H1 (cell line): ENCODE results near the gene MCCD1. TPM values are rescaled to one million over a fixed set of nuclear protein-coding genes. Genes with fewer than 3 reads are reported as not detected.
A peak's percentile ranks its signal among the peaks of the same experiment; 100 is the strongest.

Source experiments
- CTCF ChIA-PET: fragments of 300-600 bp; sonication (Branson Sonifier 250); formaldehyde crosslinking; loops from one replicate; lab custom pipeline; 2021; ENCODE audit not compliant: partially characterized antibody; lab: Charles Lee
- POLR2A ChIA-PET: fragments of 300-600 bp; sonication (Branson Sonifier 250); formaldehyde crosslinking; loops from one replicate; lab custom pipeline; 2021; ENCODE audit warnings: inconsistent platforms; ENCODE audit not compliant: partially characterized antibody; lab: Charles Lee
- DNase-seq, 2 experiments: peaks; one replicate each; pipeline versions ENCODE4 v3.0.0 to v3.0.0-alpha.2; 2010 to 2022; ENCODE audit warnings: low spot score in 2 of 2, low read depth in 1 of 2, mixed read lengths in 1 of 2
- FAIRE-seq: peaks from 2 replicates; lab custom pipeline; 2011; peaks lifted over from hg19 to GRCh38; lab: Jason Lieb, UNC
- H2AFZ ChIP-seq: 2 replicates; pipeline ENCODE4 v1.8.1; 2012; ENCODE audit warnings: low read length, inconsistent platforms
- H2AK5ac ChIP-seq: 2 replicates; pipeline ENCODE4 v1.6.1; 2013; ENCODE audit warnings: low read depth, low read length
- H2BK120ac ChIP-seq: replicated peaks from 2 replicates; pipeline ENCODE3; 2013; ENCODE audit warnings: low read depth, low read length, inconsistent platforms
- H2BK12ac ChIP-seq: 2 replicates; pipeline ENCODE4 v1.6.1; 2013; ENCODE audit warnings: low read depth, low read length
- H2BK15ac ChIP-seq: 2 replicates; pipeline ENCODE4 v1.6.1; 2013; ENCODE audit warnings: low read length
- H2BK20ac ChIP-seq: 2 replicates; pipeline ENCODE4 v1.6.1; 2013; ENCODE audit warnings: low read length
- H2BK5ac ChIP-seq: 2 replicates; pipeline ENCODE4 v1.6.1; 2013; ENCODE audit warnings: low read depth, low read length
- H3K14ac ChIP-seq: 2 replicates; pipeline ENCODE4 v1.6.1; 2013; ENCODE audit warnings: inconsistent platforms; ENCODE audit not compliant: insufficient read length
- H3K18ac ChIP-seq: 2 replicates; pipeline ENCODE4 v1.6.1; 2013; ENCODE audit warnings: low read length; ENCODE audit errors: extremely low read depth
- H3K23ac ChIP-seq: 2 replicates; pipeline ENCODE4 v1.6.1; 2013; ENCODE audit warnings: inconsistent platforms; ENCODE audit not compliant: insufficient read length
- H3K23me2 ChIP-seq: 2 replicates; pipeline ENCODE4 v1.6.1; 2013; ENCODE audit warnings: low read depth, low read length
- H3K27ac ChIP-seq: 2 replicates; pipeline ENCODE4 v1.6.1; 2011; ENCODE audit warnings: low read depth, low read length, inconsistent platforms
- H3K27me3 ChIP-seq, 4 experiments: replicated peaks in 1 of 4; 1 replicate in 1 of 4; 2 replicates in 3 of 4; pipeline versions ENCODE4 v1.6.1 to v1.8.1; 2011 to 2013; ENCODE audit warnings: low read length in 3 of 4, mild to moderate bottlenecking in 3 of 4, inconsistent platforms in 2 of 4, mixed read lengths in 2 of 4, moderate library complexity in 1 of 4; ENCODE audit not compliant: control insufficient read depth in 3 of 4, insufficient read depth in 3 of 4; ENCODE audit errors: extremely low read depth in 1 of 4
- H3K36me3 ChIP-seq, 4 experiments: 2 replicates each; pipeline versions ENCODE4 v1.6.1 to v1.8.1; 2011 to 2013; ENCODE audit warnings: mild to moderate bottlenecking in 4 of 4, low read length in 3 of 4, moderate library complexity in 2 of 4, control low read depth in 1 of 4, inconsistent platforms in 1 of 4; ENCODE audit not compliant: insufficient read depth in 4 of 4, control insufficient read depth in 2 of 4
- H3K4ac ChIP-seq: replicated peaks from 2 replicates; pipeline ENCODE3; 2013; ENCODE audit warnings: low read length, low read depth, mixed read lengths, inconsistent platforms; ENCODE audit not compliant: insufficient read length
- H3K4me1 ChIP-seq, 4 experiments: replicated peaks in 1 of 4; 1 replicate in 1 of 4; 2 replicates in 3 of 4; pipeline versions ENCODE4 v1.6.1 to v1.8.1; 2011 to 2013; ENCODE audit warnings: low read length in 3 of 4, inconsistent platforms in 2 of 4, mixed read lengths in 1 of 4; ENCODE audit not compliant: insufficient read depth in 4 of 4, control insufficient read depth in 3 of 4
- H3K4me2 ChIP-seq, 2 experiments: 2 replicates each; pipeline versions ENCODE4 v1.6.1 to v1.8.1; 2011 to 2013; ENCODE audit warnings: low read depth in 2 of 2, low read length in 2 of 2, control low read depth in 1 of 2, inconsistent platforms in 1 of 2, mild to moderate bottlenecking in 1 of 2; ENCODE audit not compliant: insufficient read depth in 1 of 2
- H3K4me3 ChIP-seq, 4 experiments: fragments of 200-600, 300-600 bp in 1 of 4; sonication (generic), shearing (Covaris generic), sonication (Bioruptor Twin) in 1 of 4; 2 replicates each; pipeline versions ENCODE4 v1.5.1 to v1.8.1; 2011 to 2016; ENCODE audit warnings: low read length in 4 of 4, low read depth in 3 of 4, control low read depth in 2 of 4, inconsistent platforms in 2 of 4, mild to moderate bottlenecking in 2 of 4, mixed read lengths in 1 of 4, moderate library complexity in 1 of 4; ENCODE audit not compliant: insufficient read depth in 2 of 4; ENCODE audit errors: extremely low read depth in 1 of 4
- H3K56ac ChIP-seq: replicated peaks from 2 replicates; pipeline ENCODE3; 2013; ENCODE audit warnings: low read depth, mild to moderate bottlenecking, mixed read lengths, low read length, inconsistent platforms; ENCODE audit not compliant: insufficient read length
- H3K79me1 ChIP-seq: 2 replicates; pipeline ENCODE4 v1.6.1; 2013; ENCODE audit warnings: low read depth, low read length, control low read depth
- H3K79me2 ChIP-seq, 2 experiments: 2 replicates each; pipeline versions ENCODE4 v1.6.1 to v1.8.1; 2012 to 2013; ENCODE audit warnings: low read length in 2 of 2, mild to moderate bottlenecking in 2 of 2, inconsistent platforms in 1 of 2; ENCODE audit not compliant: insufficient read depth in 2 of 2, control insufficient read depth in 1 of 2
- H3K9ac ChIP-seq, 4 experiments: replicated peaks in 1 of 4; 1 replicate in 1 of 4; 2 replicates in 3 of 4; pipeline versions ENCODE4 v1.6.1 to v1.8.1; 2011 to 2013; ENCODE audit warnings: low read depth in 3 of 4, low read length in 3 of 4, control low read depth in 2 of 4, mild to moderate bottlenecking in 2 of 4, moderate library complexity in 2 of 4, inconsistent platforms in 1 of 4; ENCODE audit errors: extremely low read depth in 1 of 4
- H3K9me3 ChIP-seq, 2 experiments: 2 replicates each; pipeline versions ENCODE4 v1.6.1 to v1.8.1; 2012 to 2013; ENCODE audit warnings: mild to moderate bottlenecking in 2 of 2, moderate library complexity in 2 of 2, control low read depth in 1 of 2, inconsistent platforms in 1 of 2, low read depth in 1 of 2, low read length in 1 of 2, mixed read lengths in 1 of 2; ENCODE audit not compliant: insufficient read depth in 2 of 2
- H4K20me1 ChIP-seq, 2 experiments: replicated peaks in 1 of 2; 2 replicates each; pipeline versions ENCODE3 to v1.8.1; 2011 to 2013; ENCODE audit warnings: inconsistent platforms in 2 of 2, low read length in 2 of 2, mild to moderate bottlenecking in 1 of 2; ENCODE audit not compliant: insufficient read depth in 2 of 2, control insufficient read depth in 1 of 2
- H4K5ac ChIP-seq: 2 replicates; pipeline ENCODE4 v1.6.1; 2013; ENCODE audit warnings: low read length, low read depth, mixed read lengths, inconsistent platforms; ENCODE audit not compliant: insufficient read length
- H4K8ac ChIP-seq: 2 replicates; pipeline ENCODE4 v1.8.0; 2013; ENCODE audit warnings: mild to moderate bottlenecking, moderate library complexity, low read length, inconsistent platforms; ENCODE audit not compliant: insufficient read depth; ENCODE audit errors: extremely low read depth
- H4K91ac ChIP-seq: replicated peaks from 2 replicates; pipeline ENCODE3; 2013; ENCODE audit warnings: low read length, mixed read lengths, inconsistent platforms; ENCODE audit not compliant: insufficient read length
- CBX5 ChIP-seq: fragments of 300-800, 300-1000 bp; sonication (generic); IDR thresholded peaks from 2 replicates; pipeline ENCODE4 v1.7.1; 2016; ENCODE audit warnings: antibody characterized with exemption, low read length, low read depth
- EGR1 ChIP-seq: IDR thresholded peaks from 2 replicates; pipeline ENCODE4 v1.6.1; 2011; ENCODE audit warnings: low read depth, low read length, borderline replicate concordance
- JUN ChIP-seq: IDR thresholded peaks from 2 replicates; pipeline ENCODE4 v1.6.1; 2011; ENCODE audit warnings: low read depth, mild to moderate bottlenecking, improper control_type of control experiment, low read length
- KDM1A ChIP-seq: fragments of 200-600, 300-600 bp; sonication (generic); IDR thresholded peaks from 2 replicates; pipeline ENCODE4 v1.7.1; 2016; ENCODE audit warnings: mild to moderate bottlenecking, low read length, borderline replicate concordance
- NANOG ChIP-seq: IDR thresholded peaks from 2 replicates; pipeline ENCODE4 v1.6.1; 2011; ENCODE audit warnings: low read length, low read depth, mild to moderate bottlenecking, inconsistent platforms; ENCODE audit not compliant: insufficient read depth, poor library complexity, severe bottlenecking
- POLR2A ChIP-seq, 2 experiments: IDR thresholded peaks; 1 replicate in 1 of 2; 2 replicates in 1 of 2; pipeline ENCODE4 v1.6.1; 2011; ENCODE audit warnings: low read depth in 2 of 2, low read length in 2 of 2, mild to moderate bottlenecking in 2 of 2; ENCODE audit errors: control extremely low read depth in 1 of 2
- RXRA ChIP-seq: IDR thresholded peaks from 2 replicates; pipeline ENCODE4 v1.6.1; 2011; ENCODE audit warnings: low read depth, mild to moderate bottlenecking, low read length, moderate library complexity; ENCODE audit not compliant: insufficient read depth
- SIX5 ChIP-seq: IDR thresholded peaks from 2 replicates; pipeline ENCODE4 v1.6.1; 2011; ENCODE audit warnings: mild to moderate bottlenecking, low read depth, low read length
- WGBS, 2 experiments: shearing (Covaris generic) in 1 of 2; methylation state at CpG; one replicate each; pipeline versions ENCODE4 v1.1.6 to v1.1.7; 2013 to 2015; ENCODE audit warnings: low lambda C conversion rate in 2 of 2, mixed read lengths in 2 of 2, inconsistent platforms in 1 of 2, low coverage in 1 of 2, missing lambda C conversion rate in 1 of 2; ENCODE audit not compliant: insufficient replicate concordance in 2 of 2, insufficient coverage in 1 of 2, insufficient read length in 1 of 2; ENCODE audit errors: extremely low coverage in 1 of 2, missing lambda C conversion rate in 1 of 2; 5-methylcytosine and 5-hydroxymethylcytosine counted together
- polyA plus RNA-seq, 7 experiments: library from polyadenylated mRNA; depleted of rRNA in 3 of 7; stranded (reverse) in 5 of 7; unstranded in 2 of 7; fragments of >200 nt in 5 of 7; fragments of 200-250 nt in 2 of 7; gene quantifications; 1 replicate in 5 of 7; 2 replicates in 1 of 7; 4 replicates in 1 of 7; pipeline versions ENCODE4 v1.2.1 to v1.2.3, GENCODE V29; 2011 to 2013; ENCODE audit warnings: missing spikeins in 2 of 7, mixed read lengths in 2 of 7
- total RNA-seq: library from RNA; stranded (reverse); fragmentation: NEBNext Ultra II Directional; extraction: Animal tissue kit (Norgen Biotek cat#: 25700); gene quantifications from 2 replicates; pipeline ENCODE4 v1.2.1, GENCODE V29; 2021
- TF ChIP-seq, protein P1 (sequence below): IDR thresholded peaks from 2 replicates; pipeline ENCODE4 v1.6.1; 2012; ENCODE audit warnings: low read length, inconsistent platforms

MCCD1 gene
- total and polyA plus RNA-seq, 2 of the 8 experiments (the other 6 are each of a cell fraction or from before 2014, with no cell fraction given), result not detected

DNA sequence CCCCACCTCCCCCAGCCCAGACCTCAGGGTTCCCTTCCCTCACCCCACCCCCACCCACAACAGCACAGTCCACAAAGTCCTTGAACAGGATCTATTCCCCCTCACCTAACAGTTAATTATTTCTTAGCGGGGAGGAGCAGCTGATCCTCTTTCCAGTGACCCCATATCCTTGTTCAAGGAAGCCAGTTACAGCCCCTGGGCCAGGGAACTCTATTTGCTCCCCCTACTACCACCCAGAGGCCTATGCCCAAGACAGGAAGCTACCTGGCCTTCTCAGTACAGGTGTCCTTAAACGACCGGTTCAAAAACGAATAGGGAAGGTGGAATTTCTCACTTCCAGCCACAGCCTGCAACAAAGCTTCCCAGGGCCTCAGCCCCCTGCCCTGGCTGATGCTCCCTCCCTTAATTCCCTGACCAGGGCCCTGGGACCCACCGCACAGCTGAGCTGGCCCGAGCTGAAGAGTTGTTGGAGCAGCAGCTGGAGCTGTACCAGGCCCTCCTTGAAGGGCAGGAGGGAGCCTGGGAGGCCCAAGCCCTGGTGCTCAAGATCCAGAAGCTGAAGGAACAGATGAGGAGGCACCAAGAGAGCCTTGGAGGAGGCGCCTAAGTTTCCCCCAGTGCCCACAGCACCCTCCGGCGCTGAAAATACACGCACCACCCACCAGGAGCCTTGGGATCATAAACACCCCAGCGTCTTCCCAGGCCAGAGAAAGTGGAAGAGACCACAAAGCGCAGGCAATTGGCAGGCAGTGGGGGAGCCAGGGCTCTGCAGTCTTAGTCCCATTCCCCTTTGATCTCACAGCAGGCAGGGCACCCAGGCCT is 778 bp downstream of the MCCD1 start:
- H3K4ac ChIP-seq, result no peak overlapping the region
- H4K5ac ChIP-seq, result no peak overlapping the region
- H3K9me3 ChIP-seq, result no peaks in the 10 kb centered on the region
- H3K79me2 ChIP-seq, result peaks cover 0 to 3% of the 10 kb centered on the region in 2 experiments; a peak in 1 of 4 replicates
- peaks cover 37 to 54% (median 44%) of the 10 kb centered on the region in 4 experiments for H3K36me3 ChIP-seq
- no peak overlapping the region; the same call in 1 of the 2 replicates for H4K8ac ChIP-seq
- H2BK12ac ChIP-seq, result no peak overlapping the region
- H3K4me1 ChIP-seq, result peaks cover 1 to 5% (median 4%) of the 10 kb centered on the region in 4 experiments; a peak in 4 of 7 replicates
- no peaks in the 10 kb centered on the region for H3K23me2 ChIP-seq
- H3K56ac ChIP-seq, result no peak overlapping the region
- peaks cover 20 to 34% of the 10 kb centered on the region in 2 experiments for H4K20me1 ChIP-seq
- H2BK20ac ChIP-seq, result no peak overlapping the region
- no peak overlapping the region for H4K91ac ChIP-seq
- H3K14ac ChIP-seq, result no peak overlapping the region
- H3K79me1 ChIP-seq, result peaks cover 7% of the 10 kb centered on the region; the same call in 1 of the 2 replicates
- 79% methylated on average over 9 of the region's 12 CpGs; no CpG with 5 or more reads in 1 of the 2 experiments for WGBS, 2 experiments
- no peak overlapping the region for H3K4me3 ChIP-seq
- no peak overlapping the region for H3K4me2 ChIP-seq
- H2AK5ac ChIP-seq, result no peak overlapping the region
- H3K27ac ChIP-seq, result no peak overlapping the region
- DNase-seq (no peak), FAIRE-seq (no peak)
- no peaks in the 10 kb centered on the region for H3K27me3 ChIP-seq
- H2BK5ac ChIP-seq, result no peak overlapping the region
- no peak overlapping the region for H3K9ac ChIP-seq
- H2BK120ac ChIP-seq, result no peak overlapping the region
- H2AFZ ChIP-seq, result no peak overlapping the region
- ChIA-PET CTCF (interaction anchor here (0.6 to 2.2 kb wide), 6 partner anchors 9 to 151 kb away, joined by 3 to 8 read pairs (median 5); no protein-coding TSS in a partner anchor), POLR2A (interaction anchor here (0.7 to 18.4 kb wide), 22 partner anchors 9 to 131 kb away, joined by 3 to 428 read pairs (median 6); partner anchors contain the start of genes ATP6V1G2, C6orf47, DDX39B and LST1)
- H2BK15ac ChIP-seq, result no peak overlapping the region
- H3K23ac ChIP-seq, result no peak overlapping the region
- H3K18ac ChIP-seq, result no peak overlapping the region
- TF ChIP-seq KDM1A (no peak), JUN (no peak), SIX5 (no peak), CBX5 (no peak), EGR1 (no peak), NANOG (no peak), POLR2A (IDR thresholded peaks at IDR 0.05; ENCODE audit: control extremely low read depth in 1 of 2, low read depth in 2 of 2, low read length in 2 of 2) (peak in 1 of 2 experiments; percentile 22), RXRA (no peak)
- TF ChIP-seq, protein P1, sequence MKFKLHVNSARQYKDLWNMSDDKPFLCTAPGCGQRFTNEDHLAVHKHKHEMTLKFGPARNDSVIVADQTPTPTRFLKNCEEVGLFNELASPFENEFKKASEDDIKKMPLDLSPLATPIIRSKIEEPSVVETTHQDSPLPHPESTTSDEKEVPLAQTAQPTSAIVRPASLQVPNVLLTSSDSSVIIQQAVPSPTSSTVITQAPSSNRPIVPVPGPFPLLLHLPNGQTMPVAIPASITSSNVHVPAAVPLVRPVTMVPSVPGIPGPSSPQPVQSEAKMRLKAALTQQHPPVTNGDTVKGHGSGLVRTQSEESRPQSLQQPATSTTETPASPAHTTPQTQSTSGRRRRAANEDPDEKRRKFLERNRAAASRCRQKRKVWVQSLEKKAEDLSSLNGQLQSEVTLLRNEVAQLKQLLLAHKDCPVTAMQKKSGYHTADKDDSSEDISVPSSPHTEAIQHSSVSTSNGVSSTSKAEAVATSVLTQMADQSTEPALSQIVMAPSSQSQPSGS, result peak; percentile 50; the same call in 1 of the 2 replicates
